HepG2 (cell line): ENCODE measurements around the gene CPED1. TPM values are rescaled to one million over a fixed set of nuclear protein-coding genes. Genes with fewer than 3 reads are reported as not detected.

Experiments
- ATAC-seq: fragments of 200-7000 bp; cut with Tn5 transposase; 3 replicates; pipeline ENCODE4 v1.9.1; 2020; ENCODE audit warnings: mild to moderate bottlenecking, moderate library complexity
- BruUV-seq: library from RNA; stranded (reverse); fragments of 400-500 nt; replicated peaks from 2 replicates; lab custom pipeline; 2021; lab: Mats Ljungman, UMichigan
- CTCF ChIA-PET: fragments of 300-600 bp; formaldehyde crosslinking; extraction: SDS; loops from one replicate; lab custom pipeline; 2021; ENCODE audit warnings: low total read pairs, inconsistent platforms, low intra/inter-chr PET ratio; lab: Yijun Ruan, JAX
- POLR2A ChIA-PET: fragments of 350-600 bp; sonication (Branson Sonifier 250); formaldehyde crosslinking; loops from one replicate; lab custom pipeline; 2020; ENCODE audit warnings: antibody characterized with exemption, inconsistent platforms; lab: Yijun Ruan, JAX
- DNase-seq: peaks from one replicate; pipeline ENCODE4 v3.0.0-alpha.2; 2015; ENCODE audit warnings: low spot score
- FAIRE-seq: peaks from 3 replicates; lab custom pipeline; 2011; peaks lifted over from hg19 to GRCh38; lab: Jason Lieb, UNC
- H2AFZ ChIP-seq: one replicate; pipeline ENCODE4 v1.6.1; 2011; ENCODE audit warnings: low read length, inconsistent platforms
- H3K27ac ChIP-seq: fragments of 300-600 bp; 3 replicates; pipeline ENCODE4 v1.8.0; 2011; ENCODE audit warnings: mixed run types, mild to moderate bottlenecking, mixed read lengths, low read length, inconsistent platforms; ENCODE audit not compliant: insufficient read depth; ENCODE audit errors: extremely low read length
- H3K27me3 ChIP-seq, 2 experiments: fragments of 200-600 bp in 1 of 2; 2 replicates in 1 of 2; 3 replicates in 1 of 2; pipeline versions ENCODE4 v1.6.0 to v1.8.0; 2011; ENCODE audit warnings: low read length in 2 of 2, mild to moderate bottlenecking in 2 of 2, moderate library complexity in 2 of 2, inconsistent platforms in 1 of 2; ENCODE audit not compliant: insufficient read depth in 2 of 2, control insufficient read depth in 1 of 2
- H3K36me3 ChIP-seq, 2 experiments: fragments of 200-600 bp in 1 of 2; replicated peaks in 1 of 2; 2 replicates in 1 of 2; 3 replicates in 1 of 2; pipeline versions ENCODE4 v1.5.1 to v1.8.0; 2011; ENCODE audit warnings: low read length in 2 of 2, inconsistent platforms in 1 of 2; ENCODE audit not compliant: insufficient read depth in 2 of 2, control insufficient read depth in 1 of 2
- H3K4me1 ChIP-seq: 2 replicates; pipeline ENCODE4 v1.5.1; 2012; ENCODE audit warnings: low read length, inconsistent platforms; ENCODE audit not compliant: insufficient read depth
- H3K4me2 ChIP-seq: 2 replicates; pipeline ENCODE4 v1.6.0; 2011; ENCODE audit warnings: low read depth, low read length, inconsistent platforms
- H3K4me3 ChIP-seq, 3 experiments: fragments of 200-600 bp in 1 of 3; sonication (generic), shearing (Covaris generic) in 1 of 3; replicated peaks in 1 of 3; 2 replicates each; pipeline ENCODE4 v1.5.1; 2011 to 2016; ENCODE audit warnings: low read length in 3 of 3, inconsistent platforms in 2 of 3, low read depth in 2 of 3, mild to moderate bottlenecking in 2 of 3, control low read depth in 1 of 3, mixed read lengths in 1 of 3; ENCODE audit not compliant: insufficient read depth in 1 of 3
- H3K79me2 ChIP-seq: one replicate; pipeline ENCODE4 v1.6.1; 2011; ENCODE audit warnings: low read length, inconsistent platforms; ENCODE audit not compliant: insufficient read depth
- H3K9ac ChIP-seq: 2 replicates; pipeline ENCODE4 v1.6.0; 2011; ENCODE audit warnings: mild to moderate bottlenecking, low read depth, low read length, inconsistent platforms; ENCODE audit not compliant: insufficient read depth
- H3K9me3 ChIP-seq: 2 replicates; pipeline ENCODE4 v1.5.1; 2012; ENCODE audit warnings: mild to moderate bottlenecking, low read length
- H4K20me1 ChIP-seq: 2 replicates; pipeline ENCODE4 v1.6.0; 2011; ENCODE audit warnings: inconsistent platforms, mild to moderate bottlenecking, low read length, moderate library complexity; ENCODE audit not compliant: insufficient read depth
- KAT2B ChIP-seq: fragments of 150-350 bp; IDR thresholded peaks from 2 replicates; pipeline ENCODE4 v1.6.1; 2014; ENCODE audit warnings: low read depth, low read length, borderline replicate concordance
- NFRKB ChIP-seq: fragments of 450-650 bp; IDR thresholded peaks from 2 replicates; pipeline ENCODE4 v1.6.1; 2017
- NPAS2 ChIP-seq: sonication (generic); formaldehyde crosslinking; IDR thresholded peaks from 2 replicates; pipeline ENCODE4 v1.8.0; 2022; ENCODE audit warnings: mild to moderate bottlenecking, missing genetic modification reagents, borderline replicate concordance
- SMARCE1 ChIP-seq: fragments of 450-650 bp; IDR thresholded peaks from 2 replicates; pipeline ENCODE4 v1.6.1; 2017; ENCODE audit warnings: borderline replicate concordance
- SOX5 ChIP-seq: IDR thresholded peaks from 2 replicates; pipeline ENCODE4 v1.6.1; 2016; ENCODE audit warnings: borderline replicate concordance
- ZNF10 ChIP-seq: sonication (generic); formaldehyde crosslinking; IDR thresholded peaks from 2 replicates; pipeline ENCODE4 v1.4.0; 2020; ENCODE audit warnings: mild to moderate bottlenecking, low read depth, missing genetic modification reagents, borderline replicate concordance
- ZNF180 ChIP-seq: sonication (generic); formaldehyde crosslinking; IDR thresholded peaks from 2 replicates; pipeline ENCODE4 v1.4.0; 2020; ENCODE audit warnings: low read depth, missing genetic modification reagents, borderline replicate concordance
- WGBS: methylation state at CpG from one replicate; pipeline ENCODE4 v1.1.6; 2017; ENCODE audit warnings: low lambda C conversion rate; 5-methylcytosine and 5-hydroxymethylcytosine counted together
- in situ Hi-C: cut with HindIII; loops from 2 replicates; pipeline ENCODE4 v1.10.0; 2017; ENCODE audit warnings: low pct_unique_long_range_greater_than_20kb; ENCODE audit not compliant: extremely low pct_ligation_motif_present
- intact Hi-C: fragments of 100-400 bp; cut with micrococcal nuclease; formaldehyde crosslinking; loops from one replicate; pipeline ENCODE4 v1.10.0; 2022; ENCODE audit not compliant: unreplicated experiment
- polyA plus RNA-seq, 8 experiments: library from polyadenylated mRNA; depleted of rRNA in 3 of 8; stranded (reverse) in 7 of 8; unstranded in 1 of 8; fragments of >200 nt; fragmentation: Illumina TruSeq in 4 of 8; extraction: Trizol in 4 of 8; gene quantifications; 2 replicates each; pipeline versions ENCODE4 v1.2.1 to v1.2.3, GENCODE V29; 2011 to 2016; ENCODE audit warnings: low read depth in 4 of 8, missing spikeins in 1 of 8, mixed read lengths in 1 of 8; ENCODE audit not compliant: insufficient read depth in 1 of 8
- total RNA-seq, 5 experiments: library from RNA; depleted of rRNA; stranded (reverse); fragments of >200 nt; fragmentation: Illumina TruSeq; extraction: Trizol; gene quantifications; 2 replicates each; pipeline ENCODE4 v1.2.3, GENCODE V29; 2016; ENCODE audit warnings: low read depth in 1 of 5
- TF ChIP-seq, protein P1 (sequence below): conservative IDR thresholded peaks from 2 replicates; pipeline ENCODE4 v1.6.1; 2018; ENCODE audit warnings: missing genetic modification reagents
- TF ChIP-seq, protein P2 (sequence below), 2 experiments: sonication (generic) in 1 of 2; formaldehyde crosslinking in 1 of 2; IDR thresholded peaks; 2 replicates each; pipeline versions ENCODE4 v1.6.1 to v1.9.0; 2014 to 2022; ENCODE audit warnings: antibody characterized with exemption in 1 of 2, borderline replicate concordance in 1 of 2, inconsistent platforms in 1 of 2, low read depth in 1 of 2, missing genetic modification reagents in 1 of 2
- TF ChIP-seq, protein P3 (sequence below): sonication (generic); formaldehyde crosslinking; IDR thresholded peaks from 2 replicates; pipeline ENCODE4 v1.4.0; 2020; ENCODE audit warnings: mild to moderate bottlenecking, missing genetic modification reagents

Gene CPED1
- total and polyA plus RNA-seq, 2 of the 13 experiments (the other 11 are each of a cell fraction or from before 2014, with no cell fraction given), result 11.5 to 27.0 TPM

DNA sequence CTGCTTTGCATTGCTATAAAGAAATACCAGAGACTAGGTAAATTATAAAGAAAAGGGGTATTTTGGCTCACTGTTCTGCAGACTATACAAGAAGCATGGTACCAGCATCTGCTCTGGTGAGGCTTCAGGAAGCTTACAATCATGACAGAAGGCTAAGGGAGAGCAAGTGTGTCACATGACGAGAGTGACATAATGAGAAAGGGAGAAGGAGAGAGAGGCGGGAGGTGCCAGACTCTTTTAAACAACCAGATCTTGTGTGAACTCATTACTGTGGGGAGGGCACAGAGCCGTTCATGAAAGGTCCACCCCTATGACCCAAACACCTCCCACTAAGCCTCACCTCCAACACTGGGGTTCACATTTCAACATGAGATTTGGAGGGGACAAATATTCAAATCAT lies 281.3 kb downstream of the CPED1 start:
- 54% methylated on average over 3 of the region's 3 CpGs for WGBS
- Histone ChIP-seq H3K27me3 (no peaks in the 10 kb centered on the region), H4K20me1 (no peaks in the 10 kb centered on the region), H3K4me3 (no peak overlapping the region), H3K4me1 (no peaks in the 10 kb centered on the region), H3K36me3 (no peaks in the 10 kb centered on the region), H3K9me3 (no peaks in the 10 kb centered on the region), H2AFZ (no peak overlapping the region), H3K79me2 (no peaks in the 10 kb centered on the region), H3K9ac (no peak overlapping the region), H3K4me2 (no peak overlapping the region), H3K27ac (no peak overlapping the region)
- no peak for TF ChIP-seq NPAS2
- no peak for TF ChIP-seq ZNF180 (CRISPR knock-in tag)
- no peak for TF ChIP-seq SMARCE1
- TF ChIP-seq, protein P1, sequence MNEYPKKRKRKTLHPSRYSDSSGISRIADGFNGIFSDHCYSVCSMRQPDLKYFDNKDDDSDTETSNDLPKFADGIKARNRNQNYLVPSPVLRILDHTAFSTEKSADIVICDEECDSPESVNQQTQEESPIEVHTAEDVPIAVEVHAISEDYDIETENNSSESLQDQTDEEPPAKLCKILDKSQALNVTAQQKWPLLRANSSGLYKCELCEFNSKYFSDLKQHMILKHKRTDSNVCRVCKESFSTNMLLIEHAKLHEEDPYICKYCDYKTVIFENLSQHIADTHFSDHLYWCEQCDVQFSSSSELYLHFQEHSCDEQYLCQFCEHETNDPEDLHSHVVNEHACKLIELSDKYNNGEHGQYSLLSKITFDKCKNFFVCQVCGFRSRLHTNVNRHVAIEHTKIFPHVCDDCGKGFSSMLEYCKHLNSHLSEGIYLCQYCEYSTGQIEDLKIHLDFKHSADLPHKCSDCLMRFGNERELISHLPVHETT (CRISPR knock-in tag), result no peak
- FAIRE-seq, result no peak
- BruUV-seq, result no TSS peak
- intact Hi-C loops, result no loop called here
- no peak for DNase-seq
- ChIA-PET CTCF (no interaction called here), POLR2A (no interaction called here)
- no peak for ATAC-seq
- in situ Hi-C loops, result no loop called here

DNA sequence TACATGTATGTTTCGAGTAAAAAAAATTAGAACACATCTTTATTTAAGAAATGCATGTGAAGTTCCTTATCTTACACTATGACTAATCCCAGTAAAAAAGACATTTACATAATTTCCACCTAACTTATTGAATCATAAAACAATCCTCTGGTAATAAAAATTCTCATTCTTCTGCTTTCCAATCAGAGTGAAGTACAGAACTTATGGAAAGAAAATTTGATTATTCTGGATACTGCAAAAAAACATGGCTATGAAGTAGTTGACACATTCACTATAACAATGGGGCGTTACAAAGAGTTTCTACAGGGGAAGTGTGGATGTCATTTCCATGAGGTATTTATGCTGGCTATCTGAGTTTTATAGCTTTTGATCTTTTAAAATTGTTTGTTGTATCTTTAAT lies 282.6 kb downstream of the CPED1 start:
- Histone ChIP-seq H3K4me1 (no peaks in the 10 kb centered on the region), H3K9ac (no peak overlapping the region)
- intact Hi-C loops, result no loop called here
- no peak for TF ChIP-seq ZNF10 (CRISPR knock-in tag)
- no peak for TF ChIP-seq KAT2B
- TF ChIP-seq, protein P2, sequence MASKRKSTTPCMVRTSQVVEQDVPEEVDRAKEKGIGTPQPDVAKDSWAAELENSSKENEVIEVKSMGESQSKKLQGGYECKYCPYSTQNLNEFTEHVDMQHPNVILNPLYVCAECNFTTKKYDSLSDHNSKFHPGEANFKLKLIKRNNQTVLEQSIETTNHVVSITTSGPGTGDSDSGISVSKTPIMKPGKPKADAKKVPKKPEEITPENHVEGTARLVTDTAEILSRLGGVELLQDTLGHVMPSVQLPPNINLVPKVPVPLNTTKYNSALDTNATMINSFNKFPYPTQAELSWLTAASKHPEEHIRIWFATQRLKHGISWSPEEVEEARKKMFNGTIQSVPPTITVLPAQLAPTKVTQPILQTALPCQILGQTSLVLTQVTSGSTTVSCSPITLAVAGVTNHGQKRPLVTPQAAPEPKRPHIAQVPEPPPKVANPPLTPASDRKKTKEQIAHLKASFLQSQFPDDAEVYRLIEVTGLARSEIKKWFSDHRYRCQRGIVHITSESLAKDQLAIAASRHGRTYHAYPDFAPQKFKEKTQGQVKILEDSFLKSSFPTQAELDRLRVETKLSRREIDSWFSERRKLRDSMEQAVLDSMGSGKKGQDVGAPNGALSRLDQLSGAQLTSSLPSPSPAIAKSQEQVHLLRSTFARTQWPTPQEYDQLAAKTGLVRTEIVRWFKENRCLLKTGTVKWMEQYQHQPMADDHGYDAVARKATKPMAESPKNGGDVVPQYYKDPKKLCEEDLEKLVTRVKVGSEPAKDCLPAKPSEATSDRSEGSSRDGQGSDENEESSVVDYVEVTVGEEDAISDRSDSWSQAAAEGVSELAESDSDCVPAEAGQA (IDR thresholded peaks at IDR 0.05; ENCODE audit: low read depth), result no peak
- TF ChIP-seq, protein P2 (CRISPR knock-in tag; IDR thresholded peaks at IDR 0.05; ENCODE audit: borderline replicate concordance), result no peak
- TF ChIP-seq NFRKB, result no peak
- TF ChIP-seq, protein P3, sequence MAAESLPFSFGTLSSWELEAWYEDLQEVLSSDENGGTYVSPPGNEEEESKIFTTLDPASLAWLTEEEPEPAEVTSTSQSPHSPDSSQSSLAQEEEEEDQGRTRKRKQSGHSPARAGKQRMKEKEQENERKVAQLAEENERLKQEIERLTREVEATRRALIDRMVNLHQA (CRISPR knock-in tag), result no peak
- no peak for TF ChIP-seq SOX5 (CRISPR knock-in tag)

More for the DNA sequence above, 282.6 kb downstream of the CPED1 start:
- no peak overlapping the region for H3K27ac ChIP-seq
- H3K36me3 ChIP-seq, result no peaks in the 10 kb centered on the region
- DNase-seq (no peak), ATAC-seq (no peak), FAIRE-seq (no peak)
- H3K79me2 ChIP-seq, result no peaks in the 10 kb centered on the region
- ChIA-PET POLR2A (no interaction called here), CTCF (no interaction called here)
- 53% methylated on average over 2 of the region's 2 CpGs for WGBS
- H3K27me3 ChIP-seq, result no peaks in the 10 kb centered on the region
- BruUV-seq, result no TSS peak
- no peak overlapping the region for H3K4me3 ChIP-seq
- H3K4me2 ChIP-seq, result no peak overlapping the region
- H2AFZ ChIP-seq, result no peak overlapping the region
- no peaks in the 10 kb centered on the region for H4K20me1 ChIP-seq
- in situ Hi-C loops, result no loop called here
- no peaks in the 10 kb centered on the region for H3K9me3 ChIP-seq
